H1 (cell line): ENCODE data around the gene SCYGR4. TPM values are rescaled to one million over a fixed set of nuclear protein-coding genes. Genes with fewer than 3 reads are reported as not detected.

Source experiments
- CTCF ChIA-PET: fragments of 300-600 bp; sonication (Branson Sonifier 250); formaldehyde crosslinking; loops from one replicate; lab custom pipeline; 2021; ENCODE audit not compliant: partially characterized antibody; lab: Charles Lee
- POLR2A ChIA-PET: fragments of 300-600 bp; sonication (Branson Sonifier 250); formaldehyde crosslinking; loops from one replicate; lab custom pipeline; 2021; ENCODE audit warnings: inconsistent platforms; ENCODE audit not compliant: partially characterized antibody; lab: Charles Lee
- DNase-seq, 2 experiments: peaks; one replicate each; pipeline versions ENCODE4 v3.0.0 to v3.0.0-alpha.2; 2010 to 2022; ENCODE audit warnings: low spot score in 2 of 2, low read depth in 1 of 2, mixed read lengths in 1 of 2
- FAIRE-seq: peaks from 2 replicates; lab custom pipeline; 2011; peaks lifted over from hg19 to GRCh38; lab: Jason Lieb, UNC
- H2AFZ ChIP-seq: 2 replicates; pipeline ENCODE4 v1.8.1; 2012; ENCODE audit warnings: low read length, inconsistent platforms
- H2AK5ac ChIP-seq: 2 replicates; pipeline ENCODE4 v1.6.1; 2013; ENCODE audit warnings: low read depth, low read length
- H2BK120ac ChIP-seq: replicated peaks from 2 replicates; pipeline ENCODE3; 2013; ENCODE audit warnings: low read depth, low read length, inconsistent platforms
- H2BK12ac ChIP-seq: 2 replicates; pipeline ENCODE4 v1.6.1; 2013; ENCODE audit warnings: low read depth, low read length
- H2BK15ac ChIP-seq: 2 replicates; pipeline ENCODE4 v1.6.1; 2013; ENCODE audit warnings: low read length
- H2BK20ac ChIP-seq: 2 replicates; pipeline ENCODE4 v1.6.1; 2013; ENCODE audit warnings: low read length
- H2BK5ac ChIP-seq: 2 replicates; pipeline ENCODE4 v1.6.1; 2013; ENCODE audit warnings: low read depth, low read length
- H3K14ac ChIP-seq: 2 replicates; pipeline ENCODE4 v1.6.1; 2013; ENCODE audit warnings: inconsistent platforms; ENCODE audit not compliant: insufficient read length
- H3K18ac ChIP-seq: 2 replicates; pipeline ENCODE4 v1.6.1; 2013; ENCODE audit warnings: low read length; ENCODE audit errors: extremely low read depth
- H3K23ac ChIP-seq: 2 replicates; pipeline ENCODE4 v1.6.1; 2013; ENCODE audit warnings: inconsistent platforms; ENCODE audit not compliant: insufficient read length
- H3K23me2 ChIP-seq: 2 replicates; pipeline ENCODE4 v1.6.1; 2013; ENCODE audit warnings: low read depth, low read length
- H3K27ac ChIP-seq: 2 replicates; pipeline ENCODE4 v1.6.1; 2011; ENCODE audit warnings: low read depth, low read length, inconsistent platforms
- H3K27me3 ChIP-seq, 4 experiments: replicated peaks in 1 of 4; 1 replicate in 1 of 4; 2 replicates in 3 of 4; pipeline versions ENCODE4 v1.6.1 to v1.8.1; 2011 to 2013; ENCODE audit warnings: low read length in 3 of 4, mild to moderate bottlenecking in 3 of 4, inconsistent platforms in 2 of 4, mixed read lengths in 2 of 4, moderate library complexity in 1 of 4; ENCODE audit not compliant: control insufficient read depth in 3 of 4, insufficient read depth in 3 of 4; ENCODE audit errors: extremely low read depth in 1 of 4
- H3K36me3 ChIP-seq, 4 experiments: 2 replicates each; pipeline versions ENCODE4 v1.6.1 to v1.8.1; 2011 to 2013; ENCODE audit warnings: mild to moderate bottlenecking in 4 of 4, low read length in 3 of 4, moderate library complexity in 2 of 4, control low read depth in 1 of 4, inconsistent platforms in 1 of 4; ENCODE audit not compliant: insufficient read depth in 4 of 4, control insufficient read depth in 2 of 4
- H3K4ac ChIP-seq: replicated peaks from 2 replicates; pipeline ENCODE3; 2013; ENCODE audit warnings: low read length, low read depth, mixed read lengths, inconsistent platforms; ENCODE audit not compliant: insufficient read length
- H3K4me1 ChIP-seq, 4 experiments: replicated peaks in 1 of 4; 1 replicate in 1 of 4; 2 replicates in 3 of 4; pipeline versions ENCODE4 v1.6.1 to v1.8.1; 2011 to 2013; ENCODE audit warnings: low read length in 3 of 4, inconsistent platforms in 2 of 4, mixed read lengths in 1 of 4; ENCODE audit not compliant: insufficient read depth in 4 of 4, control insufficient read depth in 3 of 4
- H3K4me2 ChIP-seq, 2 experiments: 2 replicates each; pipeline versions ENCODE4 v1.6.1 to v1.8.1; 2011 to 2013; ENCODE audit warnings: low read depth in 2 of 2, low read length in 2 of 2, control low read depth in 1 of 2, inconsistent platforms in 1 of 2, mild to moderate bottlenecking in 1 of 2; ENCODE audit not compliant: insufficient read depth in 1 of 2
- H3K4me3 ChIP-seq, 4 experiments: fragments of 200-600, 300-600 bp in 1 of 4; sonication (generic), shearing (Covaris generic), sonication (Bioruptor Twin) in 1 of 4; 2 replicates each; pipeline versions ENCODE4 v1.5.1 to v1.8.1; 2011 to 2016; ENCODE audit warnings: low read length in 4 of 4, low read depth in 3 of 4, control low read depth in 2 of 4, inconsistent platforms in 2 of 4, mild to moderate bottlenecking in 2 of 4, mixed read lengths in 1 of 4, moderate library complexity in 1 of 4; ENCODE audit not compliant: insufficient read depth in 2 of 4; ENCODE audit errors: extremely low read depth in 1 of 4
- H3K56ac ChIP-seq: replicated peaks from 2 replicates; pipeline ENCODE3; 2013; ENCODE audit warnings: low read depth, mild to moderate bottlenecking, mixed read lengths, low read length, inconsistent platforms; ENCODE audit not compliant: insufficient read length
- H3K79me1 ChIP-seq: 2 replicates; pipeline ENCODE4 v1.6.1; 2013; ENCODE audit warnings: low read depth, low read length, control low read depth
- H3K79me2 ChIP-seq, 2 experiments: 2 replicates each; pipeline versions ENCODE4 v1.6.1 to v1.8.1; 2012 to 2013; ENCODE audit warnings: low read length in 2 of 2, mild to moderate bottlenecking in 2 of 2, inconsistent platforms in 1 of 2; ENCODE audit not compliant: insufficient read depth in 2 of 2, control insufficient read depth in 1 of 2
- H3K9ac ChIP-seq, 4 experiments: replicated peaks in 1 of 4; 1 replicate in 1 of 4; 2 replicates in 3 of 4; pipeline versions ENCODE4 v1.6.1 to v1.8.1; 2011 to 2013; ENCODE audit warnings: low read depth in 3 of 4, low read length in 3 of 4, control low read depth in 2 of 4, mild to moderate bottlenecking in 2 of 4, moderate library complexity in 2 of 4, inconsistent platforms in 1 of 4; ENCODE audit errors: extremely low read depth in 1 of 4
- H3K9me3 ChIP-seq, 2 experiments: 2 replicates each; pipeline versions ENCODE4 v1.6.1 to v1.8.1; 2012 to 2013; ENCODE audit warnings: mild to moderate bottlenecking in 2 of 2, moderate library complexity in 2 of 2, control low read depth in 1 of 2, inconsistent platforms in 1 of 2, low read depth in 1 of 2, low read length in 1 of 2, mixed read lengths in 1 of 2; ENCODE audit not compliant: insufficient read depth in 2 of 2
- H4K20me1 ChIP-seq, 2 experiments: replicated peaks in 1 of 2; 2 replicates each; pipeline versions ENCODE3 to v1.8.1; 2011 to 2013; ENCODE audit warnings: inconsistent platforms in 2 of 2, low read length in 2 of 2, mild to moderate bottlenecking in 1 of 2; ENCODE audit not compliant: insufficient read depth in 2 of 2, control insufficient read depth in 1 of 2
- H4K5ac ChIP-seq: 2 replicates; pipeline ENCODE4 v1.6.1; 2013; ENCODE audit warnings: low read length, low read depth, mixed read lengths, inconsistent platforms; ENCODE audit not compliant: insufficient read length
- H4K8ac ChIP-seq: 2 replicates; pipeline ENCODE4 v1.8.0; 2013; ENCODE audit warnings: mild to moderate bottlenecking, moderate library complexity, low read length, inconsistent platforms; ENCODE audit not compliant: insufficient read depth; ENCODE audit errors: extremely low read depth
- H4K91ac ChIP-seq: replicated peaks from 2 replicates; pipeline ENCODE3; 2013; ENCODE audit warnings: low read length, mixed read lengths, inconsistent platforms; ENCODE audit not compliant: insufficient read length
- ASH2L ChIP-seq: fragments of 200-600, 300-600 bp; sonication (generic); IDR thresholded peaks from one replicate; pipeline ENCODE4 v1.7.1; 2017; ENCODE audit warnings: low read length
- CEBPB ChIP-seq: IDR thresholded peaks from 2 replicates; pipeline ENCODE4 v1.6.1; 2012; ENCODE audit warnings: low read depth, low read length
- EP300 ChIP-seq, 2 experiments: IDR thresholded peaks; 1 replicate in 1 of 2; 2 replicates in 1 of 2; pipeline ENCODE4 v1.6.1; 2011 to 2012; ENCODE audit warnings: low read depth in 2 of 2, low read length in 2 of 2, mild to moderate bottlenecking in 2 of 2, borderline replicate concordance in 1 of 2, inconsistent platforms in 1 of 2, moderate library complexity in 1 of 2
- JUN ChIP-seq: IDR thresholded peaks from 2 replicates; pipeline ENCODE4 v1.6.1; 2011; ENCODE audit warnings: low read depth, mild to moderate bottlenecking, improper control_type of control experiment, low read length
- RNF2 ChIP-seq: fragments of 200-900, 300-1000 bp; sonication (generic); IDR thresholded peaks from 2 replicates; pipeline ENCODE4 v1.7.1; 2016; ENCODE audit warnings: borderline replicate concordance, low read depth, mild to moderate bottlenecking, antibody characterized with exemption, low read length; ENCODE audit not compliant: poor library complexity, severe bottlenecking; ENCODE audit errors: missing control alignments
- USF2 ChIP-seq: IDR thresholded peaks from 2 replicates; pipeline ENCODE4 v1.6.1; 2011; ENCODE audit warnings: low read length, improper control_type of control experiment
- WGBS, 2 experiments: shearing (Covaris generic) in 1 of 2; methylation state at CpG; one replicate each; pipeline versions ENCODE4 v1.1.6 to v1.1.7; 2013 to 2015; ENCODE audit warnings: low lambda C conversion rate in 2 of 2, mixed read lengths in 2 of 2, inconsistent platforms in 1 of 2, low coverage in 1 of 2, missing lambda C conversion rate in 1 of 2; ENCODE audit not compliant: insufficient replicate concordance in 2 of 2, insufficient coverage in 1 of 2, insufficient read length in 1 of 2; ENCODE audit errors: extremely low coverage in 1 of 2, missing lambda C conversion rate in 1 of 2; 5-methylcytosine and 5-hydroxymethylcytosine counted together
- polyA plus RNA-seq, 7 experiments: library from polyadenylated mRNA; depleted of rRNA in 3 of 7; stranded (reverse) in 5 of 7; unstranded in 2 of 7; fragments of >200 nt in 5 of 7; fragments of 200-250 nt in 2 of 7; gene quantifications; 1 replicate in 5 of 7; 2 replicates in 1 of 7; 4 replicates in 1 of 7; pipeline versions ENCODE4 v1.2.1 to v1.2.3, GENCODE V29; 2011 to 2013; ENCODE audit warnings: missing spikeins in 2 of 7, mixed read lengths in 2 of 7
- total RNA-seq: library from RNA; stranded (reverse); fragmentation: NEBNext Ultra II Directional; extraction: Animal tissue kit (Norgen Biotek cat#: 25700); gene quantifications from 2 replicates; pipeline ENCODE4 v1.2.1, GENCODE V29; 2021

Gene SCYGR4
- total and polyA plus RNA-seq, 2 of the 8 experiments (the other 6 are each of a cell fraction or from before 2014, with no cell fraction given): not detected

- H3K56ac ChIP-seq: no peak overlapping the region
- ChIA-PET CTCF (no interaction called here), POLR2A (interaction anchor here (0.6 kb wide), 1 partner anchor 12 kb away, joined by 3 read pairs; no protein-coding TSS in a partner anchor)
- H3K14ac ChIP-seq: no peak overlapping the region
- H2BK20ac ChIP-seq: no peak overlapping the region
- H4K8ac ChIP-seq: no peak overlapping the region
- H2AK5ac ChIP-seq: no peak overlapping the region
- H3K4me1 ChIP-seq: 0 out of 7 replicates have a peak, but pooled peaks cover 0 to 3% (median 0%) of the 10 kb centered on the region in 4 experiments
- H3K9me3 ChIP-seq: peaks cover 12 to 17% of the 10 kb centered on the region in 2 experiments
- no peak overlapping the region for H2BK12ac ChIP-seq
- no peak overlapping the region for H2BK5ac ChIP-seq
- no peak overlapping the region for H3K9ac ChIP-seq
- H3K4ac ChIP-seq: no peak overlapping the region
- H3K23ac ChIP-seq: no peak overlapping the region
- FAIRE-seq (no peak), DNase-seq (no peak)
- H3K4me3 ChIP-seq: no peak overlapping the region
- H4K20me1 ChIP-seq: no peaks in the 10 kb centered on the region
- no peak overlapping the region for H4K5ac ChIP-seq
- 95% methylated on average over 1 of the region's 1 CpG; no CpG with 5 or more reads in 1 of the 2 experiments for WGBS, 2 experiments
- H3K27ac ChIP-seq: no peak overlapping the region
- no peaks in the 10 kb centered on the region for H3K36me3 ChIP-seq
- no peak overlapping the region for H4K91ac ChIP-seq
- no peak overlapping the region for H3K4me2 ChIP-seq
- no peak overlapping the region for H2AFZ ChIP-seq
- H3K18ac ChIP-seq: no peak overlapping the region
- no peak overlapping the region for H2BK120ac ChIP-seq
- H3K27me3 ChIP-seq: no peaks in the 10 kb centered on the region
- no peak overlapping the region for H2BK15ac ChIP-seq
- no peaks in the 10 kb centered on the region; the same call in 1 of the 2 replicates for H3K23me2 ChIP-seq
- H3K79me1 ChIP-seq: no peaks in the 10 kb centered on the region
- no peaks in the 10 kb centered on the region for H3K79me2 ChIP-seq
- TF ChIP-seq CEBPB: no peak
- TF ChIP-seq ASH2L: no peak
- TF ChIP-seq EP300 (IDR thresholded peaks at IDR 0.05; ENCODE audit: borderline replicate concordance in 1 of 2, low read depth in 2 of 2, low read length in 2 of 2): no peak
- no peak for TF ChIP-seq RNF2
- TF ChIP-seq JUN: no peak
- no peak for TF ChIP-seq USF2
Observed at GRCh38 chr2:227579791-227580190, 37.5 kb upstream of the SCYGR4 start.
